ENCODE measurements around the gene APRT.

Gene APRT

GRCh38 chr16:88811769-88812512 lies at the start of gene APRT:
APRT (minus strand) TSS chr16:88811928; CDS start chr16:88811899, 29 bp downstream.
- peak; percentile 94 to 97 for DNase-seq (ENCODE audit: low read depth in 2 of 2)

GRCh38 chr16:88861359-88861758 lies 49.6 kb upstream of the APRT start:
- no peak for DNase-seq (ENCODE audit: low read depth in 2 of 2)

GRCh38 chr16:88859381-88860091 lies 47.8 kb upstream of the APRT start:
- DNase-seq (ENCODE audit: low read depth in 2 of 2): no peak

- DNase-seq (ENCODE audit: low read depth in 2 of 2): peak; percentile 45 to 70
These were observed 46.1 kb upstream of the APRT start for GRCh38 chr16:88857728-88858339.

- peak; percentile 97 to 99 for DNase-seq (ENCODE audit: low read depth in 2 of 2)
These were observed 45.4 kb upstream of the APRT start, which contains the start of the genes GALNS and TRAPPC2L for GRCh38 chr16:88856828-88857727. GALNS (minus strand) TSS chr16:88856947; CDS start chr16:88856877, 70 bp downstream. TRAPPC2L (plus strand) TSS chr16:88857127; CDS start chr16:88857151, 24 bp downstream.

- no peak for DNase-seq (ENCODE audit: low read depth in 2 of 2)
These were observed 44.5 kb upstream of the APRT start for GRCh38 chr16:88856122-88856827.

- no peak for DNase-seq (ENCODE audit: low read depth in 2 of 2)
These were observed 44.0 kb upstream of the APRT start for GRCh38 chr16:88855736-88856121.

GRCh38 chr16:88855176-88855575 lies 43.4 kb upstream of the APRT start:
- no peak for DNase-seq (ENCODE audit: low read depth in 2 of 2)

GRCh38 chr16:88854306-88855111 lies 42.8 kb upstream of the APRT start:
- no peak for DNase-seq (ENCODE audit: low read depth in 2 of 2)

GRCh38 chr16:88853325-88853941 lies 41.7 kb upstream of the APRT start:
- DNase-seq (ENCODE audit: low read depth in 2 of 2): no peak

- DNase-seq (ENCODE audit: low read depth in 2 of 2): no peak
These were observed 39.9 kb upstream of the APRT start for GRCh38 chr16:88851616-88852015.

GRCh38 chr16:88850531-88851199 lies 38.9 kb upstream of the APRT start:
- DNase-seq (ENCODE audit: low read depth in 2 of 2): no peak

- DNase-seq (ENCODE audit: low read depth in 2 of 2): no peak
These were observed 36.8 kb upstream of the APRT start for GRCh38 chr16:88848557-88848956.

GRCh38 chr16:88847654-88848053 lies 35.9 kb upstream of the APRT start:
- DNase-seq (ENCODE audit: low read depth in 2 of 2): no peak

- DNase-seq (ENCODE audit: low read depth in 2 of 2): no peak
These were observed 34.4 kb upstream of the APRT start for GRCh38 chr16:88846088-88846487.

GRCh38 chr16:88844419-88845036 lies 32.8 kb upstream of the APRT start:
- DNase-seq (ENCODE audit: low read depth in 2 of 2): no peak

- no peak for DNase-seq (ENCODE audit: low read depth in 2 of 2)
These were observed 31.5 kb upstream of the APRT start for GRCh38 chr16:88843256-88843655.

GRCh38 chr16:88842806-88843205 lies 31.1 kb upstream of the APRT start:
- no peak for DNase-seq (ENCODE audit: low read depth in 2 of 2)

Data from stimulated activated CD4-positive, alpha-beta T cell treated with anti-CD3 and anti-CD28 coated beads, Interleukin-12 subunit alpha, Interleukin-12 subunit beta, amount 100 ng/mL, for 24 hours (primary cell).